WTC11 (cell line): ENCODE results near the gene GALNT2. TPM values are rescaled to one million over a fixed set of nuclear protein-coding genes. Genes with fewer than 3 reads are reported as not detected.

Experiments used
- ATAC-seq: fragments of 200-7000 bp; cut with Tn5 transposase; 2 replicates; pipeline ENCODE4 v1.10.0; 2021; ENCODE audit warnings: mild to moderate bottlenecking, moderate library complexity
- CTCF ChIA-PET: fragments of 300-600 bp; sonication (Branson Sonifier 250); formaldehyde crosslinking; loops from one replicate; lab custom pipeline; 2021; ENCODE audit warnings: antibody characterized with exemption; lab: Charles Lee
- POLR2A ChIA-PET: fragments of 350-600 bp; sonication (Branson Sonifier 250); formaldehyde crosslinking; loops from one replicate; lab custom pipeline; 2021; ENCODE audit warnings: antibody characterized with exemption; lab: Charles Lee
- DNase-seq: peaks from one replicate; pipeline ENCODE4 v3.0.0; 2021; ENCODE audit warnings: low spot score
- H3K27ac Mint-ChIP-seq: 2 replicates; pipeline ENCODE4 v1.8.0; 2021; ENCODE audit warnings: mixed read lengths
- H3K27me3 Mint-ChIP-seq: 2 replicates; pipeline ENCODE4 v1.8.0; 2021; ENCODE audit warnings: low read depth, mild to moderate bottlenecking, moderate library complexity, mixed read lengths
- H3K36me3 Mint-ChIP-seq: 2 replicates; pipeline ENCODE4 v1.8.0; 2021; ENCODE audit warnings: mixed read lengths
- H3K4me1 Mint-ChIP-seq: 2 replicates; pipeline ENCODE4 v1.8.0; 2022; ENCODE audit warnings: mixed read lengths
- H3K4me3 Mint-ChIP-seq: 2 replicates; pipeline ENCODE4 v1.8.0; 2021; ENCODE audit warnings: mild to moderate bottlenecking, moderate library complexity, mixed read lengths
- H3K9me3 Mint-ChIP-seq: 2 replicates; pipeline ENCODE4 v1.8.0; 2021; ENCODE audit warnings: mixed read lengths
- ATF6 ChIP-seq: sonication (generic); formaldehyde crosslinking; IDR thresholded peaks from 2 replicates; pipeline ENCODE4 v1.8.1; 2023; ENCODE audit warnings: mild to moderate bottlenecking, missing genetic modification reagents
- CBFB ChIP-seq: sonication (generic); formaldehyde crosslinking; IDR thresholded peaks from 2 replicates; pipeline ENCODE4 v1.8.1; 2022; ENCODE audit warnings: mild to moderate bottlenecking, low read depth, missing genetic modification reagents
- E2F5 ChIP-seq: sonication (generic); formaldehyde crosslinking; IDR thresholded peaks from 2 replicates; pipeline ENCODE4 v1.8.1; 2022; ENCODE audit warnings: mild to moderate bottlenecking, moderate library complexity, missing genetic modification reagents
- FOXJ3 ChIP-seq: sonication (generic); formaldehyde crosslinking; IDR thresholded peaks from 2 replicates; pipeline ENCODE4 v1.9.0; 2021; ENCODE audit warnings: missing genetic modification reagents, mild to moderate bottlenecking, borderline replicate concordance
- HMGA2 ChIP-seq: fragments of 250-450 bp; sonication (Bioruptor Pico); IDR thresholded peaks from 2 replicates; pipeline ENCODE4 v1.4.0; 2021; ENCODE audit warnings: mild to moderate bottlenecking, moderate library complexity
- KAT7 ChIP-seq: sonication (generic); formaldehyde crosslinking; IDR thresholded peaks from 2 replicates; pipeline ENCODE4 v1.8.1; 2023; ENCODE audit warnings: missing genetic modification reagents, mild to moderate bottlenecking, borderline replicate concordance
- MLX ChIP-seq: sonication (generic); formaldehyde crosslinking; IDR thresholded peaks from 2 replicates; pipeline ENCODE4 v1.8.1; 2023; ENCODE audit warnings: mild to moderate bottlenecking, missing genetic modification reagents, moderate library complexity
- NR1H2 ChIP-seq: sonication (generic); formaldehyde crosslinking; IDR thresholded peaks from 2 replicates; pipeline ENCODE4 v1.9.0; 2021; ENCODE audit warnings: mild to moderate bottlenecking, moderate library complexity, missing genetic modification reagents
- NR3C1 ChIP-seq: sonication (generic); formaldehyde crosslinking; conservative IDR thresholded peaks from 2 replicates; pipeline ENCODE4 v1.8.1; 2023; ENCODE audit warnings: low read depth, mild to moderate bottlenecking, missing genetic modification reagents
- PRRX2 ChIP-seq: fragments of 250-450 bp; sonication (Bioruptor Pico); IDR thresholded peaks from 2 replicates; pipeline ENCODE4 v1.8.0; 2021; ENCODE audit warnings: mild to moderate bottlenecking
- RELA ChIP-seq: sonication (generic); formaldehyde crosslinking; IDR thresholded peaks from 2 replicates; pipeline ENCODE4 v1.8.1; 2022; ENCODE audit warnings: missing genetic modification reagents, mild to moderate bottlenecking, borderline replicate concordance
- STAT6 ChIP-seq: sonication (generic); formaldehyde crosslinking; conservative IDR thresholded peaks from 2 replicates; pipeline ENCODE4 v1.8.1; 2023; ENCODE audit warnings: mild to moderate bottlenecking, low read depth, missing genetic modification reagents, moderate library complexity
- USF1 ChIP-seq: sonication (generic); formaldehyde crosslinking; IDR thresholded peaks from 2 replicates; pipeline ENCODE4 v1.8.0; 2022; ENCODE audit warnings: mild to moderate bottlenecking, missing genetic modification reagents
- ZNF281 ChIP-seq: sonication (generic); formaldehyde crosslinking; IDR thresholded peaks from 2 replicates; pipeline ENCODE4 v1.8.0; 2023; ENCODE audit warnings: mild to moderate bottlenecking, missing genetic modification reagents
- ZNF425 ChIP-seq: fragments of 250-450 bp; sonication (Bioruptor Pico); conservative IDR thresholded peaks from 2 replicates; pipeline ENCODE4 v1.9.0; 2021; ENCODE audit warnings: mild to moderate bottlenecking
- total RNA-seq: library from RNA; stranded (reverse); gene quantifications from 3 replicates; pipeline ENCODE4 v1.2.3, GENCODE V29; 2021
- TF ChIP-seq, protein P1 (sequence below): fragments of 200-600 bp; IDR thresholded peaks from 2 replicates; pipeline ENCODE4 v1.8.0; 2022; ENCODE audit warnings: antibody characterized with exemption
- TF ChIP-seq, protein P2 (sequence below): sonication (generic); formaldehyde crosslinking; IDR thresholded peaks from 2 replicates; pipeline ENCODE4 v1.8.1; 2022; ENCODE audit warnings: mild to moderate bottlenecking, missing genetic modification reagents, moderate library complexity, borderline replicate concordance

The GALNT2 gene
- total RNA-seq, 1 experiment from 2014 or later: 74.8 TPM

DNA sequence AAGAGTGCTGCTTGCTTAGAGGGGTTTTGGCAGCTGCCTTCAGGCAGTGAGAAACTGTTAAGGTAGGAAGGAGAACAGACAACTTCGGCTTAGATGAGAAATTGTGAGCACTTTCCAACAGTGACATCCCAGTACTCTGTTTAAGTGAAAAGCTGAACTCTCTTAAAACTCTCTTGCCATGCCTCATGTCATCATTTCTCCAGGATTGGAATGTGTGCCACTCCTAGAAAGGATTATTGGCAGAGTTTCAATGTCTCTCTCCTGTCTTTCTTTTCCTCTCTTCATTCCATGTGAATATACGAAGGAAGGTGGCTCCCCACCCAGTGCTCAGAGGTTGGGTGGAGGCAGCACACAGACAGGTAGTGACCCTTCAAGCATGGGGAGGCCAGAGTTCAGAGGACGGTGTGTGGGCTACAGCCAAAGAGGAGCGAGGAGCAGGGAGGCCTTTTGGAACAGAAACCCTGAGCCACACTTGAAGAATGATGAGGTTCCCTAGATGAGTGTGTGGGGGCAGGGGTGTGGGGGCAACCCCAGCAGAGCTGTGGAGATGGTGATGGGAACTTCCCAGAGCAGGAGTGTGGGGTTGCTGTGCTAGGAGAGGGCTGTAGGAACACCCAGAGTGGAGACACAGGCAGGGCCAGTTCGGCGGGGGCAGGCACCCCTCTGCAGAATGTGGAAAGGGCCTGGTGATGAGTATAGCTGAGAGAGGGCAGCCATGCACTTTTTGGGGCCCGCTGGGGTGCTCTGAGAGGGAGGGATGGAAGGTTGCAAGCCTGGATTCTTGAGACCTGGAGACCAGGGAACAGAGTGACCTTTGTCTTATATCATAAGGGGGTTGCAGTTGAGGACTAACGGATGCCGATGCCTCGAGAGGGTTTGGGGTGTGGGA is 58.8 kb downstream of the GALNT2 start (continued):
- TF ChIP-seq ATF6 (no peak), USF1 (no peak)
- TF ChIP-seq, protein P1, sequence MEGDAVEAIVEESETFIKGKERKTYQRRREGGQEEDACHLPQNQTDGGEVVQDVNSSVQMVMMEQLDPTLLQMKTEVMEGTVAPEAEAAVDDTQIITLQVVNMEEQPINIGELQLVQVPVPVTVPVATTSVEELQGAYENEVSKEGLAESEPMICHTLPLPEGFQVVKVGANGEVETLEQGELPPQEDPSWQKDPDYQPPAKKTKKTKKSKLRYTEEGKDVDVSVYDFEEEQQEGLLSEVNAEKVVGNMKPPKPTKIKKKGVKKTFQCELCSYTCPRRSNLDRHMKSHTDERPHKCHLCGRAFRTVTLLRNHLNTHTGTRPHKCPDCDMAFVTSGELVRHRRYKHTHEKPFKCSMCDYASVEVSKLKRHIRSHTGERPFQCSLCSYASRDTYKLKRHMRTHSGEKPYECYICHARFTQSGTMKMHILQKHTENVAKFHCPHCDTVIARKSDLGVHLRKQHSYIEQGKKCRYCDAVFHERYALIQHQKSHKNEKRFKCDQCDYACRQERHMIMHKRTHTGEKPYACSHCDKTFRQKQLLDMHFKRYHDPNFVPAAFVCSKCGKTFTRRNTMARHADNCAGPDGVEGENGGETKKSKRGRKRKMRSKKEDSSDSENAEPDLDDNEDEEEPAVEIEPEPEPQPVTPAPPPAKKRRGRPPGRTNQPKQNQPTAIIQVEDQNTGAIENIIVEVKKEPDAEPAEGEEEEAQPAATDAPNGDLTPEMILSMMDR: no peak
- TF ChIP-seq, all 79 proteins: peak for 0

DNA sequence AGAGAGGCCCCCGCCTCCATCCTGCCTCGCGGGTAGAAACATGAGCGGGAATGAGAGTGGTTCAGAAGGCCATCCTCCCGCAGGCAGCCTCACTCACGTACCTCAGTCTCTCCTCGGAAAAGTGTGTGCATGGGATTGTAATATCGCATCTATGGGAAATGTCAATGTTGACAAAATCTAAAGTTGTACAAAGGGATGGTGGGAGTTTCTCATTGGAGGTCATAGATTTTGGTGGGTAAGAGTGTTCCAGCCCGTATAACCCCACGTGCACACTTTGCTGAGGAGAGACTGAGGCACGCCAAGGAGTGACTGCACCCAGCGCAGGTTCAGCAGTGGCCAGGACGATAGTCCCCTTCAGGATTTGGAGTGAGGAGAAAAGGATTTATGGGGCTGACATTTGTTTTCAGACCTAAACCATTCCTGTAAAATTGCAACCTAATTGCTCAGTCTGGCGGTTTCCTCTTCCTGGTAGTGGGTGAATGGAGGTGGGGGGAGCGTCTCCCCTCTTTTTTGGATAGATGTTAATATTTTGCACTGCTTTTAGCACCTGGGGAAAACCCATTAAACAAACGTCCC is 59.6 kb downstream of the GALNT2 start:
- Mint-ChIP-seq H3K9me3 (no peaks in the 10 kb centered on the region), H3K27me3 (no peaks in the 10 kb centered on the region), H3K36me3 (no peaks in the 10 kb centered on the region), H3K27ac (no peak overlapping the region), H3K4me1 (peaks cover 49% of the 10 kb centered on the region), H3K4me3 (no peak overlapping the region)
- POLR2A ChIA-PET: no interaction called here
- CTCF ChIA-PET: no interaction called here
- DNase-seq (no peak), ATAC-seq (no peak)
- TF ChIP-seq PRRX2 (CRISPR knock-in tag) (no peak), NR1H2 (CRISPR knock-in tag) (no peak), MLX (CRISPR knock-in tag) (no peak), STAT6 (CRISPR knock-in tag) (no peak), E2F5 (CRISPR knock-in tag) (no peak), CBFB (CRISPR knock-in tag) (no peak), ZNF425 (CRISPR knock-in tag) (no peak), NR3C1 (CRISPR knock-in tag) (no peak), KAT7 (CRISPR knock-in tag) (no peak), RELA (CRISPR knock-in tag) (no peak), ZNF281 (no peak), HMGA2 (no peak), FOXJ3 (CRISPR knock-in tag) (no peak)
- TF ChIP-seq, protein P2, sequence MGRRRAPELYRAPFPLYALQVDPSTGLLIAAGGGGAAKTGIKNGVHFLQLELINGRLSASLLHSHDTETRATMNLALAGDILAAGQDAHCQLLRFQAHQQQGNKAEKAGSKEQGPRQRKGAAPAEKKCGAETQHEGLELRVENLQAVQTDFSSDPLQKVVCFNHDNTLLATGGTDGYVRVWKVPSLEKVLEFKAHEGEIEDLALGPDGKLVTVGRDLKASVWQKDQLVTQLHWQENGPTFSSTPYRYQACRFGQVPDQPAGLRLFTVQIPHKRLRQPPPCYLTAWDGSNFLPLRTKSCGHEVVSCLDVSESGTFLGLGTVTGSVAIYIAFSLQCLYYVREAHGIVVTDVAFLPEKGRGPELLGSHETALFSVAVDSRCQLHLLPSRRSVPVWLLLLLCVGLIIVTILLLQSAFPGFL (CRISPR knock-in tag): no peak
